GM18868 (cell line): ENCODE results near the gene NTNG2.

Experiments
- ATAC-seq: cut with Tn5 transposase; IDR thresholded peaks from one replicate; pipeline ENCODE4 v1.9.1; 2021; ENCODE audit warnings: mild to moderate bottlenecking, moderate library complexity; ENCODE audit not compliant: unreplicated experiment

NTNG2 gene

GRCh38 chr9:132169672-132170392 is 8.0 kb downstream of the NTNG2 start:
- ATAC-seq, result no peak

GRCh38 chr9:132171702-132172101 is 9.8 kb downstream of the NTNG2 start:
- ATAC-seq, result no peak

- no peak for ATAC-seq
Observed at GRCh38 chr9:132172185-132172584, 10.3 kb downstream of the NTNG2 start.

GRCh38 chr9:132175431-132175830 is 13.6 kb downstream of the NTNG2 start:
- ATAC-seq, result no peak

DNA sequence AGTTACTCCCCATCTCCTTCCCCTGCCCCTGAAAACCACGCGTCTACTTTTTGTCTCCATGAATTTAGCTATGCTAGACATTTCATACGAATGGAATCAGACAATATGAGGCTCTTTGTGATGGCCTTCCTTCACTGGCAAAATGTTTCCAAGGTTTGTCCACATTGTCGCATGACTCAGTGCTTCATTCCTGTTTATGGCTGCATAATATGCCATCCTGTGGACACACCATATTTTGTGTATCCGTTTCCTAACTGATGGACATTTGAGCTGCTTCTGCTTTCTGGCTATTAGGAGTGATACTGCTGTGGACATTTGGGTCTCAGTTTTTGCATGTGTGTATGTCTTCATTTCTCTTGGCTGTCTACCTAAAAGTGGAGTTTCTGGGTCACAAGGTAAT is 14.5 kb downstream of the NTNG2 start:
- ATAC-seq, result no peak

DNA sequence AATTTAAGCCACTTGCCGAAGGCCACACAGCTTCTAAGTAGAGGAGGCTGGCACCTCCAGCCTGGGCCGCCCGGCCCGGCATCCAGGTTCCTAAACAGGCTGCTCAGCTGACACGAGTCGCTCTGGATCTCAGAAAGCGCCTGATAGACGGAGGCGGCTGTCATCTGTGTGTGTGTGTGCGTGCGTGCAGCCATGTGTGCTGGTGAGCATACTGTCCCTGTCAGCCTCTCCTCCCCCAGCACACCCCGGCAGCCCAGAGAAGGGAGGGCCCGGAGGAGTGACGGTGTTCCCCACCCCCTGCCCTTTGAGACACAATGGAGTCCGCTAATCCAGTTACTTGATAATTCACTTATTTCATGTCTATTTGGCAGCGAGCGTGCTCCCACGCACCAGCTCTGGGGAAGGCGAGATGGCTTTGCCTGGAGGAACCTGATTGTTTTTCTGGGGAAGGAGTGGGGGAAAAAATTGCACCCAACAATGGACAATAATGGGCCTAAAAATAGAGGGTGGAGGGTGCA is 20.0 kb downstream of the NTNG2 start:
- ATAC-seq, result no peak

GRCh38 chr9:132182314-132183091 is 20.6 kb downstream of the NTNG2 start:
- ATAC-seq, result no peak

GRCh38 chr9:132183134-132183533 is 21.3 kb downstream of the NTNG2 start:
- no peak for ATAC-seq

GRCh38 chr9:132183715-132184114 is 21.9 kb downstream of the NTNG2 start:
- no peak for ATAC-seq

DNA sequence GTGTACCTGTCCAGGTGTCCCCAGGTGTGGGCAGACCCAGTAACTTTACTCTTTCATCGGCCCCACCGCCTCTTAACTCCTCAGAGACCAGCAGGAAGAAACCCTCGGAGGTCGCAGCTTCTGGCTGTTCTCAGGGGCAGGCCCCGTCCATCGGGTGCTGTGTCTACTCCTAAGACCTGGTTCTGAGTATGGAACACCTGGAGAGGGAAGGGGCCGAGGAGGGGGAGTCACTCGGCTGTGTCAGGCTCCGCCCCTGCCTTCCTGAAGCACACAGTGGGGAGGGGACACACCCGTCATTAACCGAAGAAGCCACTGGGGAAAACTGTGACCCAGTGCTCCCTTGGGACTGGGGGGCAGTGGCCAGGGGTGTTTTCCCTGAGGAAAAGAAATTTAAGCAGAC is 22.3 kb downstream of the NTNG2 start:
- no peak for ATAC-seq

- no peak for ATAC-seq
Observed at GRCh38 chr9:132185073-132186009, 23.5 kb downstream of the NTNG2 start.

DNA sequence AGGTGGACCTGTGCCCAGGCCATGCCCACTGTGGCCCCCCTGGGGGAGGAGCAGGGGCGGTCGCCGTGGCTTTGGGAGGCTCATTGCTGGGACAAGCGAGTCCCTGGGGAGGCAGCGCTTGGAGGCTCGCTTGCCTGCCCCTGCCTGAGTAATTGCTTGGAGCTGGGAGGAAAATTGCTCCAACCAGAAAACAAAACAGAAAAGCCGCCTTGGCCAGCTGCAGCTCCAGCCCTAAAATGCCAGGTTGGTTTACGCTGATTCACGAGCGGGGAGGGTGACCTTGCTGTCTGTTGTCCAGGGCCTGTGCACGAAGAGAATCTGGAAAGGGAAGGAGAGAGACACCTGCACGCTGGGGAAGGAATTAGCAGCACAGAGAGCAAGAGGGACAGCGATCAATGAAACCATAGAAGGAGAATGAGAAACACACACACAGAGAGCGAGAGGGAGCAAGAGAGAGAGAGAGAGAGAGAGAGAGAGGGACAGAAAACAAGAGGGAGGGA is 25.3 kb downstream of the NTNG2 start:
- ATAC-seq, result no peak

- ATAC-seq, result no peak
Observed at GRCh38 chr9:132190966-132191365, 29.1 kb downstream of the NTNG2 start.

DNA sequence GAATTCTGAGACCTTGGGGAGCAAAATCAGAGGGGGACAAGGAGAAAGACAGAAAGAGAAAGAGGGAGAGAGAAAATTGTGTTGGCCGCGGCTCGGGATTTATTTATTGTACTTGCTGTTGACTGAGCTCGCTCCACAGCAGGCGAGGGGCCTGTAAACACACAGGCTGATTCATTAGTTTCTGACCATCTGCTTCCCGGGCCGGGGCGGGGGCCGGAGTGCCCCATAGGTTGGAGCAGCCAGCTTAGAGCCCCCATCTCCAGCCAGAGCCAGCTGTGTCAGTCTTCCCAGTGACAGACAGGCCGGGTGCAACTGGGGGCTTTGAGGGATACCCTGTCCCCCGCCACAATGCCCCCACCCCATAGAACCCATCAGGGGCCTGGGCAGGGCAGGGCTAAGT is 30.9 kb downstream of the NTNG2 start:
- ATAC-seq, result no peak

DNA sequence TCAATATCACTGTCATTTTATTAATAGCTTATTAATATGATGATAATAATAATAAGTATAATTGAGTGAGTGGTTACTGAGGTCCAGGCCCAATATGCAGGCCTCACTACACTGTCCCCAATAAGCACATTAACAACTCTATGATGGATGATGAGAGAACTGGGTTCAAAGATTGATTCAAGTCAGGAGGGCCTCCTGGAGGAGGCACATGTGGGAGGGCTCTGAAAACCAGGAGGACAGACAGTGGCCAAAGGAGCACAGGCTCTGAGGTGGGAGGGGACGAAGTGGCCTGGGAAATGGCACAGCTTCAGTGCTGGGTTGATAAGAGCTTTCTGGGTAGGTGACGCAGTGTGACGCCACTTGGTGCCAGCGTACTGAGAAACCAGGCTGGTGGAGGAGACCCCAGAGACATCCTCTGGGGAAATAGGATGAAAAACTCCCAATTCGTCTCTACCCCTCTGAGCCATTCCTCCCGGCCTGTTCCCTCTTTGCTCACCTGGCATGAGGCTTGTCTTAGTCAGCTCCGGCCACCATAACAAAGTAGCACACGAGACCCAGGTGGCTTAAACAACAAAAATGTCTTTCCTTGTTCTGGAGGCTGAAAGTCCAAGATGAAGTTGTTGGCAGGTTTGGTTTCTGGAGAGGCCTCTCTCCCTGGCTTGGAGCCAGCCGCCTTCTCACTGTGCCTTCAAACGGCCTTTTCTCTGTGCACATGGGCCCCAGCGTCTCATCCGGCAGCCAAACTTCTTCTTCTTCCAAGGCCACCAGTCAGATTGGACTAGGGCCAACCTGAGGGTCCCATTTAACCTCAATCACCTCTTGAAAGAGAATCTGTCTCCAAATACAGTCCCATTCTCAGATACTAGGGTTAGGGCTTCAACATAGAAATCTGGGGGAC is 31.6 kb downstream of the NTNG2 start:
- ATAC-seq, result no peak

DNA sequence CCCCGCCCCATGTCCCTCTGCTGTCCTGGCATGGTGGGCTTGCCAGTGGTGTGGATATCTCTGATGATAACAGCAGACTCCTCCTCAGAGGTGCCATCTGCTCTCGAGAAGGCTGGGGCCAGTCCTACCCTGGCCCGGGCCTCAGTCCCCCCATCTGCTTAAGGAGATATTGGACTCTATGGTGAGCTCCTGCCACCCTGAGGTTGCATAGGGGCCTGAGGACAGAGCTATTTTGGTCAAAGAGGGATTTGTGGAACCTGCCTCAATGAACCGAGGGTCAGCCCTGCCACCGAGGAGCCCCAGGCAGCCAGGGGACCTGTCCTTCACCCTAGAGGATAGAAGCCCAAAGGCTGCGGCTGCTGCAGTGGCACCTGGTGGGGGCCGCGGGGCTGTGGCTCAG is 32.6 kb downstream of the NTNG2 start:
- ATAC-seq, result no peak

GRCh38 chr9:132197315-132197714 is 35.5 kb downstream of the NTNG2 start:
- ATAC-seq, result no peak

DNA sequence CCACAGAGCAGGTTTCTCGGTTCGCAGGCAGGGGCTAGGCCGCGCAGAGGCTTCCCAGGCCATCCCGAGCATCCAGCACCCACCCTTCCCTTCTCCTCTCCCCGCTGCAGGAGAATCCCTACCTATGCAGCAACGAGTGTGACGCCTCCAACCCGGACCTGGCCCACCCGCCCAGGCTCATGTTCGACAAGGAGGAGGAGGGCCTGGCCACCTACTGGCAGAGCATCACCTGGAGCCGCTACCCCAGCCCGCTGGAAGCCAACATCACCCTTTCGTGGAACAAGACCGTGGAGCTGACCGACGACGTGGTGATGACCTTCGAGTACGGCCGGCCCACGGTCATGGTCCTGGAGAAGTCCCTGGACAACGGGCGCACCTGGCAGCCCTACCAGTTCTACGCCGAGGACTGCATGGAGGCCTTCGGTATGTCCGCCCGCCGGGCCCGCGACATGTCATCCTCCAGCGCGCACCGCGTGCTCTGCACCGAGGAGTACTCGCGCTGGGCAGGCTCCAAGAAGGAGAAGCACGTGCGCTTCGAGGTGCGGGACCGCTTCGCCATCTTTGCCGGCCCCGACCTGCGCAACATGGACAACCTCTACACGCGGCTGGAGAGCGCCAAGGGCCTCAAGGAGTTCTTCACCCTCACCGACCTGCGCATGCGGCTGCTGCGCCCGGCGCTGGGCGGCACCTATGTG is 36.1 kb downstream of the NTNG2 start:
- ATAC-seq, result no peak

DNA sequence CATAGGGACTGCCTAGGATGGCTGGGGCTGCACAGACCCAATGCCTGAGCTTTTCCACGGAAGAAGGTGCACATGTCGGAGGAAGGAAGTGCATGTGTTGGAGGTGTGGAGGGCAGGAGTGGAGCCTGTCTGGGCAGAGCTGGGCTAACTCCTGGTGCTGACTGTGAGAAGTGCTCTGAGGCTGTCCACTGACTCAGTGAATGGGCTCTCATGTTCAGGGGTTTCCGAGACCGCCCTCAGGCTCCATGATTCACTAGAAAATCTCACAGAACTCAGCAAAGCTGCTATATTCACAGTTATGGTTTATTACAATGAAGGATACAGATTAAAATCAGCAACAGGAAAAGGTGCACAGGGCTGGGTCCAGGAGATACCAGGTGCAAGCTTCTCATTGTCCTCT is 37.2 kb downstream of the NTNG2 start:
- no peak for ATAC-seq
